AG09309 (cell line): ENCODE results near the gene FAM43A.

Experiments
- DNase-seq: peaks from one replicate; pipeline ENCODE4 v3.0.0-alpha.2; 2010; ENCODE audit warnings: low read depth
- H3K4me3 ChIP-seq: 2 replicates; pipeline ENCODE4 v1.5.1; 2011; ENCODE audit warnings: mild to moderate bottlenecking, low read depth, low read length, moderate library complexity; ENCODE audit not compliant: control insufficient read depth
- TF ChIP-seq, protein P1 (sequence below): IDR thresholded peaks from 2 replicates; pipeline ENCODE4 v1.5.1; 2011; ENCODE audit warnings: mild to moderate bottlenecking, low read depth, low read length, inconsistent platforms; ENCODE audit not compliant: insufficient read depth, control insufficient read depth; ENCODE audit errors: missing control alignments

Gene FAM43A

DNA sequence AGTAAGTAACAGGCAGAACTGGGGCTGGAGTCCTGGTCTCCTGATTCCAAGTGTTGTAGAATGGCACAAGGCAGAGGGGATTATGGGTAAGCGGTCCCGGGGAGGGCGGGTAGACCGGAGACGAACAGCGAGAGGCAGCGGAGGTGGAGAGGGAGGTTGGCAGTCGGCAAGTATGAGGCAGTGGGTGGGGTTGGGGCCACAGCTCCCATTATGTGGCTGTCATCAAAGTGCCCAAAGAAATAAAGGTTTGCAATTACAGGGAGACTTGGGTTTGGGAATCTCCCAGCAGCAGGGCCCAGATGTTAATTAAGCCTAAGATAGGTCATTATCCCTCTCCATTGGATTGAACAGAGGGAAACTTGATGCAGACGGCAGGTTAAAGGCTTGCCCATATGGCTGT, 16.9 kb downstream of the FAM43A start:
- H3K4me3 ChIP-seq: no peak overlapping the region
- TF ChIP-seq, protein P1, sequence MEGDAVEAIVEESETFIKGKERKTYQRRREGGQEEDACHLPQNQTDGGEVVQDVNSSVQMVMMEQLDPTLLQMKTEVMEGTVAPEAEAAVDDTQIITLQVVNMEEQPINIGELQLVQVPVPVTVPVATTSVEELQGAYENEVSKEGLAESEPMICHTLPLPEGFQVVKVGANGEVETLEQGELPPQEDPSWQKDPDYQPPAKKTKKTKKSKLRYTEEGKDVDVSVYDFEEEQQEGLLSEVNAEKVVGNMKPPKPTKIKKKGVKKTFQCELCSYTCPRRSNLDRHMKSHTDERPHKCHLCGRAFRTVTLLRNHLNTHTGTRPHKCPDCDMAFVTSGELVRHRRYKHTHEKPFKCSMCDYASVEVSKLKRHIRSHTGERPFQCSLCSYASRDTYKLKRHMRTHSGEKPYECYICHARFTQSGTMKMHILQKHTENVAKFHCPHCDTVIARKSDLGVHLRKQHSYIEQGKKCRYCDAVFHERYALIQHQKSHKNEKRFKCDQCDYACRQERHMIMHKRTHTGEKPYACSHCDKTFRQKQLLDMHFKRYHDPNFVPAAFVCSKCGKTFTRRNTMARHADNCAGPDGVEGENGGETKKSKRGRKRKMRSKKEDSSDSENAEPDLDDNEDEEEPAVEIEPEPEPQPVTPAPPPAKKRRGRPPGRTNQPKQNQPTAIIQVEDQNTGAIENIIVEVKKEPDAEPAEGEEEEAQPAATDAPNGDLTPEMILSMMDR: no peak
- DNase-seq: no peak

DNA sequence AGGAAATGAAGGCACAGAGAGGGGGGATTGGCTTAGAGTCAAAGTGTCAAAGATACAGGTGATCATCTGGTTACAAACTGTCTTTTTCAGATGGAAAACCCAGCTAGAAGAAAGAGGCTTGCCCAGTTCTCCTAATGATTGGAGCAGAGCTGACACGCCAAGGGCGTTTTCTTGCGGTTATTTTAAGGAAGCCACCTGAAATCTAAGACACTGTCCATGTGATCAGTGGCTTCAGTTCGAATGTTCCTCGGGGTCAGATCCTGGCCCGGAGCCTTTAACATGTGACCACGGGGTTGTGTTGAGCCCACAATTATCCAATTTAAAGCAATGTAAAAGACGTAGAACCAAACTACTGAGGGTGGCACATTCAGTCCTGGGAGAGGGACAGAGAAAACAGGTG, 19.5 kb downstream of the FAM43A start:
- TF ChIP-seq, protein P1: no peak
- no peak overlapping the region for H3K4me3 ChIP-seq
- DNase-seq: no peak

DNA sequence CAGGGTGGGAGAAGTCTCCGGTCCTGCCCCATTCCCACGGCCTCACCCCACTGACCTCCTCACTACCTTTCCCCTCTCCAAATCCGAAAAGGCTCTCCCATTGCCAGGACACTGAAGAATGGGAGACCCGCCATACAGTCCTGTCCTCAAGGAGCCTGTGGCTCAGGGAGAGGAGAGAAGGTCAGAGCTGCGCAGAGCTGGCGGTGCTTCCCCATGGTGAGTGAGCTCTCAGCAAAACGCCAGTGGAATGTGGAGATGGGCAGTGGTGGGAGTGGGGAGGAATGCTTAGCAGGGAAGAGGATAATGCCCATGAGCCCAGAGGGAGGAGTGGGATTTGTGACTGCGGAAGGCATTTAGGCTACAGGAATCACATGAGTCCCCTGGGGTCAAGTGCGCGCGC, 20.1 kb downstream of the FAM43A start:
- H3K4me3 ChIP-seq: no peak overlapping the region
- TF ChIP-seq, protein P1: no peak
- no peak for DNase-seq

DNA sequence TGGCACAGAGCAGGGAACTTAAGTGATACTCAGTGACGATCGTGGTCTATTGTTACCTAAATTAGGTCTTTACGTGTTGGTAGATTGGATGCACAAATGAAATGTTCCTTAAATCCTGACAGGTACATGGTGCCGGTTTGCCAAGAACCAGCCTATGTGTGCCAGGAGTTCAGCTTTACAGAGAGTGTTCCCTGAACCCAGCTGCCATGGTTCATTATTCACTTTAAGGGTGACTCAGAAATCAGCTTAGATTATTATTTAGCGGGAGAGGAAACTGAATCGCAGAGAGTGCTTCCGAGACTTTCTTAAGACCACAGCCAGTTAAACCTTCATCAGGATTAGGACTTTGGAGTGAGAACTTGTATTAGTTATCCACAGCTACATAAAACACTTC, 21.5 kb downstream of the FAM43A start:
- DNase-seq: no peak
- H3K4me3 ChIP-seq: no peak overlapping the region
- TF ChIP-seq, protein P1: no peak

DNA sequence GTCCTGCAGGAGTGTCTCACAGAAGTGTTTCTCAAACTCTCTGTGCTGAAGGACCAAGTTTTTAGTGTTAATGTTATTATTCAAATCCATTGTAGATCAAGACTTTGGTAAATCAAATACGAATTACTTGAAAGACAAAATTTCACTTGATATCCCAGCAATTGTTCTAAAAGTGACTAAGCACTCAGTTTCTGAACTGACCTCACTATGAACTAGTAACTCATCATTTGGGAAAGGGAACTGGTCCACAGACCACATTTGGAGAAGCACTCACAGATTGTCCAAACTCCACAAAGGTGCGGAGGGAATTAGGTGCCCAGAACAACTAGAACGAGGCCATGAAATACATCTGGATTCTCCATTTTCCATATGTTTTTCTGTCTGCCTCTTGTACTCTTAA, 25.6 kb downstream of the FAM43A start:
- TF ChIP-seq, protein P1: no peak
- DNase-seq: no peak

DNA sequence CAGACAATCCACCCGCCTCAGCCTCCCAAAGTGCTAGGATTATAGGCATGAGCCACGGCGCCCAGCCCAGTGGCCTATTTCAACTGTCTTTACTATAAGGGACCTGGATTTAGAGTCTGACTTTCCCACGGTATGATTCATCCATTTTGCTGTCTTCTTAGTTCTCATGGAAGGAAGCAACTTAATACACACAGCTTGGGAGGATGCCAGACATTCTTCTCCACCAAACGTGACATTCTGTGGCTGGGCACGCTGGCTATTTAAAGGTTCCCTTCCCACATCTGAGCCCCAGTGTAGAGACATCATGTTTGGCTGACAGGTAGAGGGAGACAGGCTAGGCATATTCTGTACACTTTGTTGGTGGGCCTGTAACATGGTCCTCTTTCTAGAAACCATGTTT, 26.2 kb downstream of the FAM43A start:
- TF ChIP-seq, protein P1: no peak
- H3K4me3 ChIP-seq: no peak overlapping the region
- peak; percentile 89 for DNase-seq

More for the DNA sequence above, 25.6 kb downstream of the FAM43A start:
- H3K4me3 ChIP-seq: no peak overlapping the region
